ENCODE data around the gene FLNC. TPM values are rescaled to one million over a fixed set of nuclear protein-coding genes. Genes with fewer than 3 reads are reported as not detected.

Gene FLNC
- total RNA-seq, 1 experiment from 2014 or later: 8.0 TPM

DNA sequence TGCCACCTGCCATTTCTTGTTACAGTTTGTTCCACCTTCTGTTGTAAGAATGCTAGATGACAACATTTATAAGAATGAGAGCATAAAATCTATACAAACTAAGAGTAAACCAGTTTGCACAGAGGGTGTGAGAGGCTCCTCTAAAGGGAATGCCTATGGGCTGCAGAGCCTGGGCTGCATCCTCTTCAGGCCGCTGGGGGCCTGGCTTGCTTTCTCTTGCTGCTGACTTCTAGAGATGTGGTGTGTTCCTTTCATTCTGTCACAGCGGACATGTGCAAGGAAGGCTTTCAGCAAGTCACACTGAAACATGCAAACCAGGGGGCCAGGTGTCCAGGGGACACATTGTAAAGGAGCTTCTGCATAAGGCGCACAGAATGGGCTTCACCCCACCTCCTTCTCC is 25.4 kb downstream of the FLNC start:
- no peak for ATAC-seq
- Mint-ChIP-seq H3K4me3 (no peak overlapping the region), H3K36me3 (no peaks in the 10 kb centered on the region), H3K4me1 (peaks cover 11% of the 10 kb centered on the region), H3K27me3 (ENCODE audit: low read depth) (no peaks in the 10 kb centered on the region), H3K27ac (no peak overlapping the region), H3K9me3 (no peaks in the 10 kb centered on the region)
- DNase-seq (ENCODE audit: low spot score): no peak
- TF ChIP-seq ZNF396 (CRISPR knock-in tag; IDR thresholded peaks at IDR 0.05; ENCODE audit: borderline replicate concordance) (no peak), ESRRA (CRISPR knock-in tag; IDR thresholded peaks at IDR 0.05; ENCODE audit: borderline replicate concordance) (no peak), SMAD3 (CRISPR knock-in tag; IDR thresholded peaks at IDR 0.05; ENCODE audit: borderline replicate concordance) (no peak), NFYB (CRISPR knock-in tag; conservative IDR thresholded peaks at IDR 0.05; ENCODE audit: low read depth) (no peak), TEAD1 (CRISPR knock-in tag; IDR thresholded peaks at IDR 0.05) (no peak), ATF1 (CRISPR knock-in tag; IDR thresholded peaks at IDR 0.05) (no peak), FOXJ3 (CRISPR knock-in tag; IDR thresholded peaks at IDR 0.05; ENCODE audit: borderline replicate concordance) (no peak), TCF7 (CRISPR knock-in tag; IDR thresholded peaks at IDR 0.05; ENCODE audit: low read depth) (no peak), RORB (CRISPR knock-in tag; IDR thresholded peaks at IDR 0.05) (no peak), ZNF232 (CRISPR knock-in tag; IDR thresholded peaks at IDR 0.05) (no peak)
- TF ChIP-seq, protein P1, sequence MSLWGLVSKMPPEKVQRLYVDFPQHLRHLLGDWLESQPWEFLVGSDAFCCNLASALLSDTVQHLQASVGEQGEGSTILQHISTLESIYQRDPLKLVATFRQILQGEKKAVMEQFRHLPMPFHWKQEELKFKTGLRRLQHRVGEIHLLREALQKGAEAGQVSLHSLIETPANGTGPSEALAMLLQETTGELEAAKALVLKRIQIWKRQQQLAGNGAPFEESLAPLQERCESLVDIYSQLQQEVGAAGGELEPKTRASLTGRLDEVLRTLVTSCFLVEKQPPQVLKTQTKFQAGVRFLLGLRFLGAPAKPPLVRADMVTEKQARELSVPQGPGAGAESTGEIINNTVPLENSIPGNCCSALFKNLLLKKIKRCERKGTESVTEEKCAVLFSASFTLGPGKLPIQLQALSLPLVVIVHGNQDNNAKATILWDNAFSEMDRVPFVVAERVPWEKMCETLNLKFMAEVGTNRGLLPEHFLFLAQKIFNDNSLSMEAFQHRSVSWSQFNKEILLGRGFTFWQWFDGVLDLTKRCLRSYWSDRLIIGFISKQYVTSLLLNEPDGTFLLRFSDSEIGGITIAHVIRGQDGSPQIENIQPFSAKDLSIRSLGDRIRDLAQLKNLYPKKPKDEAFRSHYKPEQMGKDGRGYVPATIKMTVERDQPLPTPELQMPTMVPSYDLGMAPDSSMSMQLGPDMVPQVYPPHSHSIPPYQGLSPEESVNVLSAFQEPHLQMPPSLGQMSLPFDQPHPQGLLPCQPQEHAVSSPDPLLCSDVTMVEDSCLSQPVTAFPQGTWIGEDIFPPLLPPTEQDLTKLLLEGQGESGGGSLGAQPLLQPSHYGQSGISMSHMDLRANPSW (CRISPR knock-in tag; conservative IDR thresholded peaks at IDR 0.05; ENCODE audit: low read depth): no peak
- TF ChIP-seq, protein P2, sequence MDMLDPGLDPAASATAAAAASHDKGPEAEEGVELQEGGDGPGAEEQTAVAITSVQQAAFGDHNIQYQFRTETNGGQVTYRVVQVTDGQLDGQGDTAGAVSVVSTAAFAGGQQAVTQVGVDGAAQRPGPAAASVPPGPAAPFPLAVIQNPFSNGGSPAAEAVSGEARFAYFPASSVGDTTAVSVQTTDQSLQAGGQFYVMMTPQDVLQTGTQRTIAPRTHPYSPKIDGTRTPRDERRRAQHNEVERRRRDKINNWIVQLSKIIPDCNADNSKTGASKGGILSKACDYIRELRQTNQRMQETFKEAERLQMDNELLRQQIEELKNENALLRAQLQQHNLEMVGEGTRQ (CRISPR knock-in tag; IDR thresholded peaks at IDR 0.05): no peak
- TF ChIP-seq, protein P3, sequence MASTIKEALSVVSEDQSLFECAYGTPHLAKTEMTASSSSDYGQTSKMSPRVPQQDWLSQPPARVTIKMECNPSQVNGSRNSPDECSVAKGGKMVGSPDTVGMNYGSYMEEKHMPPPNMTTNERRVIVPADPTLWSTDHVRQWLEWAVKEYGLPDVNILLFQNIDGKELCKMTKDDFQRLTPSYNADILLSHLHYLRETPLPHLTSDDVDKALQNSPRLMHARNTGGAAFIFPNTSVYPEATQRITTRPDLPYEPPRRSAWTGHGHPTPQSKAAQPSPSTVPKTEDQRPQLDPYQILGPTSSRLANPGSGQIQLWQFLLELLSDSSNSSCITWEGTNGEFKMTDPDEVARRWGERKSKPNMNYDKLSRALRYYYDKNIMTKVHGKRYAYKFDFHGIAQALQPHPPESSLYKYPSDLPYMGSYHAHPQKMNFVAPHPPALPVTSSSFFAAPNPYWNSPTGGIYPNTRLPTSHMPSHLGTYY (CRISPR knock-in tag; IDR thresholded peaks at IDR 0.05): no peak
- ChIA-PET POLR2A (no interaction called here), CTCF (interaction anchor here (1.4 to 1.6 kb wide), 2 partner anchors 13 to 25 kb away, joined by 4 to 7 read pairs; no protein-coding TSS in a partner anchor)

DNA sequence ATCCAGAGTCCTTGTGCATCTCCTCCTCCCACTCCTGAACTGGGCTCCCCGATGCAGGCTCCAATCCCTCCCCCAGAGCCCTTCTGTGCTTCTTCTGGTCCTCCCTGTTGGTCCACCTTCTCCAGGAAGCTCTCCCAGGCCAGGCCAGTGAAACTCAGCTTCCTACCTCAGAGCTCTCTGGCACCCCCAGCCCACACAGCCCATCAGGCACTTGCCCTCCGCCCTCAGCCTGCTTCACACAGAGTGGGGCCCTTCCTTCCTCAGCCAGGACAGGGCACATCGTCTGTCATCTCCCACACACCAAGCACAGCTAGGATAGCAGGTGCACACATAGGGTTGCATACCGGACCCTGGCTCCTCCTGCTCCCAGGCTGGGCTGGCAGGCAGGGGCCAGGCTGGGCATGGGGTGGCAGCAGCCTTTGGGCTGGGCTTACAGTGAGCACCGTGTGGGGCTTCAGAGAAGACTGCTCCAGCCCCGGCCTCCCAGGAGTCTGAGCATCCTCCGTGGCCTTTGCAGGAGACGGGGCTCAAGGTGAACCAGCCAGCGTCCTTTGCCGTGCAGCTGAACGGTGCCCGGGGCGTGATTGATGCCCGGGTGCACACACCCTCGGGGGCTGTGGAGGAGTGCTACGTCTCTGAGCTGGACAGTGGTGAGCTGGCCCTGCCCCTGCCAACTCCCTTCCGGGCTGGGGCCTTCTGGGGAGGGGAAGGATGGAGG is 26.0 kb downstream of the FLNC start:
- Mint-ChIP-seq H3K4me1 (peaks cover 16% of the 10 kb centered on the region), H3K36me3 (no peaks in the 10 kb centered on the region), H3K4me3 (no peak overlapping the region), H3K9me3 (no peaks in the 10 kb centered on the region), H3K27me3 (ENCODE audit: low read depth) (no peaks in the 10 kb centered on the region), H3K27ac (no peak overlapping the region)
- POLR2A ChIA-PET: no interaction called here
- ATAC-seq: no peak
- TF ChIP-seq, protein P4, sequence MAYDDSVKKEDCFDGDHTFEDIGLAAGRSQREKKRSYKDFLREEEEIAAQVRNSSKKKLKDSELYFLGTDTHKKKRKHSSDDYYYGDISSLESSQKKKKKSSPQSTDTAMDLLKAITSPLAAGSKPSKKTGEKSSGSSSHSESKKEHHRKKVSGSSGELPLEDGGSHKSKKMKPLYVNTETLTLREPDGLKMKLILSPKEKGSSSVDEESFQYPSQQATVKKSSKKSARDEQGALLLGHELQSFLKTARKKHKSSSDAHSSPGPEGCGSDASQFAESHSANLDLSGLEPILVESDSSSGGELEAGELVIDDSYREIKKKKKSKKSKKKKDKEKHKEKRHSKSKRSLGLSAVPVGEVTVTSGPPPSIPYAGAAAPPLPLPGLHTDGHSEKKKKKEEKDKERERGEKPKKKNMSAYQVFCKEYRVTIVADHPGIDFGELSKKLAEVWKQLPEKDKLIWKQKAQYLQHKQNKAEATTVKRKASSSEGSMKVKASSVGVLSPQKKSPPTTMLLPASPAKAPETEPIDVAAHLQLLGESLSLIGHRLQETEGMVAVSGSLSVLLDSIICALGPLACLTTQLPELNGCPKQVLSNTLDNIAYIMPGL (CRISPR knock-in tag; IDR thresholded peaks at IDR 0.05): no peak
- TF ChIP-seq, protein P5, sequence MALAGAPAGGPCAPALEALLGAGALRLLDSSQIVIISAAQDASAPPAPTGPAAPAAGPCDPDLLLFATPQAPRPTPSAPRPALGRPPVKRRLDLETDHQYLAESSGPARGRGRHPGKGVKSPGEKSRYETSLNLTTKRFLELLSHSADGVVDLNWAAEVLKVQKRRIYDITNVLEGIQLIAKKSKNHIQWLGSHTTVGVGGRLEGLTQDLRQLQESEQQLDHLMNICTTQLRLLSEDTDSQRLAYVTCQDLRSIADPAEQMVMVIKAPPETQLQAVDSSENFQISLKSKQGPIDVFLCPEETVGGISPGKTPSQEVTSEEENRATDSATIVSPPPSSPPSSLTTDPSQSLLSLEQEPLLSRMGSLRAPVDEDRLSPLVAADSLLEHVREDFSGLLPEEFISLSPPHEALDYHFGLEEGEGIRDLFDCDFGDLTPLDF (CRISPR knock-in tag; IDR thresholded peaks at IDR 0.05): no peak
- TF ChIP-seq ZNF219 (CRISPR knock-in tag; IDR thresholded peaks at IDR 0.05; ENCODE audit: borderline replicate concordance) (no peak), NFATC4 (CRISPR knock-in tag; IDR thresholded peaks at IDR 0.05) (no peak), NFYB (CRISPR knock-in tag; conservative IDR thresholded peaks at IDR 0.05; ENCODE audit: low read depth) (no peak), EMX1 (CRISPR knock-in tag; IDR thresholded peaks at IDR 0.05) (no peak), ATF1 (CRISPR knock-in tag; IDR thresholded peaks at IDR 0.05) (no peak)
- TF ChIP-seq, protein P6, sequence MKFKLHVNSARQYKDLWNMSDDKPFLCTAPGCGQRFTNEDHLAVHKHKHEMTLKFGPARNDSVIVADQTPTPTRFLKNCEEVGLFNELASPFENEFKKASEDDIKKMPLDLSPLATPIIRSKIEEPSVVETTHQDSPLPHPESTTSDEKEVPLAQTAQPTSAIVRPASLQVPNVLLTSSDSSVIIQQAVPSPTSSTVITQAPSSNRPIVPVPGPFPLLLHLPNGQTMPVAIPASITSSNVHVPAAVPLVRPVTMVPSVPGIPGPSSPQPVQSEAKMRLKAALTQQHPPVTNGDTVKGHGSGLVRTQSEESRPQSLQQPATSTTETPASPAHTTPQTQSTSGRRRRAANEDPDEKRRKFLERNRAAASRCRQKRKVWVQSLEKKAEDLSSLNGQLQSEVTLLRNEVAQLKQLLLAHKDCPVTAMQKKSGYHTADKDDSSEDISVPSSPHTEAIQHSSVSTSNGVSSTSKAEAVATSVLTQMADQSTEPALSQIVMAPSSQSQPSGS (CRISPR knock-in tag; IDR thresholded peaks at IDR 0.05; ENCODE audit: borderline replicate concordance, low read depth): no peak
- TF ChIP-seq, protein P7, sequence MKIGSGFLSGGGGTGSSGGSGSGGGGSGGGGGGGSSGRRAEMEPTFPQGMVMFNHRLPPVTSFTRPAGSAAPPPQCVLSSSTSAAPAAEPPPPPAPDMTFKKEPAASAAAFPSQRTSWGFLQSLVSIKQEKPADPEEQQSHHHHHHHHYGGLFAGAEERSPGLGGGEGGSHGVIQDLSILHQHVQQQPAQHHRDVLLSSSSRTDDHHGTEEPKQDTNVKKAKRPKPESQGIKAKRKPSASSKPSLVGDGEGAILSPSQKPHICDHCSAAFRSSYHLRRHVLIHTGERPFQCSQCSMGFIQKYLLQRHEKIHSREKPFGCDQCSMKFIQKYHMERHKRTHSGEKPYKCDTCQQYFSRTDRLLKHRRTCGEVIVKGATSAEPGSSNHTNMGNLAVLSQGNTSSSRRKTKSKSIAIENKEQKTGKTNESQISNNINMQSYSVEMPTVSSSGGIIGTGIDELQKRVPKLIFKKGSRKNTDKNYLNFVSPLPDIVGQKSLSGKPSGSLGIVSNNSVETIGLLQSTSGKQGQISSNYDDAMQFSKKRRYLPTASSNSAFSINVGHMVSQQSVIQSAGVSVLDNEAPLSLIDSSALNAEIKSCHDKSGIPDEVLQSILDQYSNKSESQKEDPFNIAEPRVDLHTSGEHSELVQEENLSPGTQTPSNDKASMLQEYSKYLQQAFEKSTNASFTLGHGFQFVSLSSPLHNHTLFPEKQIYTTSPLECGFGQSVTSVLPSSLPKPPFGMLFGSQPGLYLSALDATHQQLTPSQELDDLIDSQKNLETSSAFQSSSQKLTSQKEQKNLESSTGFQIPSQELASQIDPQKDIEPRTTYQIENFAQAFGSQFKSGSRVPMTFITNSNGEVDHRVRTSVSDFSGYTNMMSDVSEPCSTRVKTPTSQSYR (CRISPR knock-in tag; IDR thresholded peaks at IDR 0.05): no peak
- DNase-seq (ENCODE audit: low spot score): no peak
- CTCF ChIA-PET: interaction anchor here (0.7 to 1.6 kb wide), 3 partner anchors 14 to 235 kb away, joined by 3 to 7 read pairs (median 4); no protein-coding TSS in a partner anchor

All from WTC11 (cell line).